Activated effector memory CD4-positive, alpha-beta T cell treated with Interleukin-2 at 50 U/mL for 16 hours (primary cell): Measurements from ENCODE around the gene ZNF609.
A peak's percentile ranks its signal among the peaks of the same experiment; 100 is the strongest.
"Not testable (repeated sequence)": the region's sequence is repeated elsewhere in the genome, so short reads cannot be mapped to it uniquely, and the experiment has no call there.

ENCODE experiments used
- DNase-seq: peaks from one replicate; pipeline ENCODE4 v3.0.0-alpha.2; 2020

The ZNF609 gene

DNA sequence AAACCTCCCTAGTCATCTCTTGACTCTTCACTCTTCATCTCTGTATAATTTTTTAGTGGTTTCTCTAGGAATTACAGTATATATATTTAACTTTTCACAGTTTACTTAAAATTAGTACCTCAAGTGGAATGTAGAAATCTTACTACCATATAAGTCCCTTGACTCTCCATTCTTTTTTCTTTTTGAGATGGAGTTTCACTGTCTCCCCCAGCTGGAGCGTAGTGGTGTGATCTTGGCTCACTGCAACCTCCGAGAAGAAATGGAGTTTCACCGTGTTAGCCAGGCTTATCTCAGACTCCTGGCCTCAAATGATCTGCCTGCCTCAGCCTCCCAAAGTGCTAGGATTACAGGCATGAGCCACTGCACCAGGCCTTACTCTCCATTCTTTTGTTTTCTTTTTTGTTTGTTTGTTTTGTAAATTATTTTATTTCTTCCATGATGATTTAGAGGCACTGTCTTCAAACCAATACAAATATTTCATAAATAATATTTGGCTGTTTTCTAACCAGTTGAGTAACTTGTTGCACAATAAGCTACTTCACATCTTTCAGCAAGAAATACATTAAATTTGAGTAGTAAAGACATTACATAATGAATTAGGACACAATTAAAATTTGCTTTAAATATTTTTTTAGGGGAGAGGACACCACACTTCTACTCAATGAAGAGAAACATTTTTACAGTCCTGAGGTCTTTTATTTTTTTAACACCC, 170.2 kb downstream of the ZNF609 start:
- DNase-seq = no peak

- not testable (repeated sequence) for DNase-seq
Measured at GRCh38 chr15:64632639-64633038, 172.3 kb downstream of the ZNF609 start.

DNA sequence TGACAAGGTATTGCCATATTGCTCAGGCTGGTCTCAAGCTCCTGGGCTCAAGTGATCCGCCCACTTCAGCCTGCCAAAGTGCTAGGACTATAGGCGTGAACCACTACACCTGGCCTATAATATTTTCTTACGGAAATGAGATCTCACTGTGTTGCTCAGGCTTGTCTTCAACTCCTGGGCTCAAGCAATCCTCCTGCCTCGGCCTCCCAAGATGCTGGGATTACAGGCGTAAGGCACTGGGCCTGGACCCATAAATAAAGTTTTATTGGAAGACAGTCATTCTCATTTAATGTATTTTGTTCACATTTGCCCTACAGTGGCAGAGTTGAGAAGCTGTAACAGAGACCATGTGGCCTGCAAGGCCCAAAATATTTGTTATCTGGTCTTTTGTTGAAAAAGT, 173.0 kb downstream of the ZNF609 start:
- no peak for DNase-seq

GRCh38 chr15:64634027-64634426, 173.6 kb downstream of the ZNF609 start:
- DNase-seq = peak; percentile 16

DNA sequence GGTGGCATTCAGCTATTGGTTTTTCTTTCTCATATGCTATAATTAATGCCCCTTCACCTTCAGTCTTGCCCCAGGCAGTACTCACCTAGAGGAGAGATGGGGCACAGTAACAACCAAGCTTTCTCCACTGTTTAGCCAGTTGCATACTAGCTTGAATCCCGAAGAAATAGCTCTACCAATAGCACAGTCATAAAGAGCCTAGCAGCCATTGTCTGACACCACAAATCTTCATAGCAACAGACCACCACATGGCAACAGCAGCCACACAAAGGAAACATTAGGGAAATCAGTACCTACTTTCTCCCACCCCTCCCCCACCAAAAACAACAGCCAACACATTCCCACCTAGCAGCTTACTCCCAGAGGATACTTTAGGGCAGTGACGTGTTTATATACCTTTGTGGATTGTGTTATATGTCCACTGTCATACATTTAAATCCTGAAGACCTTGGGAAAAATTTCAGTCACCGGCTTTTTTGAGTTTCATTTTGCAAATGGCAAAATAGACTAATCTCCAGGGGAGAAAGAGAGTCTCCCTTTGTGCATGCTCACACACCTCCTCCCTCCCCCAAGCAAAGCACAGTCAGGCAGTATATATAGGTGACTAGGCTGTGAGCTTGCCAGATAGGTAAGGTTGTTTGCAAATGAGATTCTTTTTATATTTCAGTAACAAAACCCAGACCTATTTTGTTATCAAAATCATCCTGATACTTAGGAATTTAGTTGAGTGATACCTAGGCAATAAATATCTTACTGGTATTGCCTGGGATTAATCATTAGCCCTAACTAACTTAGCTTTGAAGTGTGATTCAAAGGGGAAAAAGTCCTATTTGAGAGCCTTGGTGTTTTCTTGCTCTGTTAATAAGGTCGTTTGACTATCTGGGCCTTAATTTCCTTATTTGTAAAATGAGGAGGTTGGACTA, 174.5 kb downstream of the ZNF609 start:
- DNase-seq = no peak

GRCh38 chr15:64635499-64636495, 175.4 kb downstream of the ZNF609 start:
- DNase-seq = no peak

GRCh38 chr15:64636556-64636955, 176.2 kb downstream of the ZNF609 start:
- no peak for DNase-seq

DNA sequence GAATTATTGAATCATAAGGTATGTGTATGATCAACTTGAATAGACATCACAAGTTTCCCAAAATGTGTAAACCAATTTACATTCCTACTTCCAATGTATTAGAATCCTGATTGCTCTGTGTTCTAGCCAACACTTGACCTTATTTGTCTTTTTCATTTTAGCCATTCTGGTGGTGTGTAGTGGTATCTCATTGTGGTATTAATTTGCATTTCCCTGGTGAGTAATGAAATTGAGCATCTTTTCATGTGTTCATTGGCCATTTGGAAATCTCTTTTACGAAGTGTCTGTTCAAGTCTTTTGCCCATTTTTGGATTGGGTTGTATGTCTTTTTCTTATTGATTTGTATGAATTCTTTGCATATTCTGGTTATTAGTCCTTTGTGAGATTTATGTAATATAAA, 177.0 kb downstream of the ZNF609 start:
- DNase-seq = no peak

DNA sequence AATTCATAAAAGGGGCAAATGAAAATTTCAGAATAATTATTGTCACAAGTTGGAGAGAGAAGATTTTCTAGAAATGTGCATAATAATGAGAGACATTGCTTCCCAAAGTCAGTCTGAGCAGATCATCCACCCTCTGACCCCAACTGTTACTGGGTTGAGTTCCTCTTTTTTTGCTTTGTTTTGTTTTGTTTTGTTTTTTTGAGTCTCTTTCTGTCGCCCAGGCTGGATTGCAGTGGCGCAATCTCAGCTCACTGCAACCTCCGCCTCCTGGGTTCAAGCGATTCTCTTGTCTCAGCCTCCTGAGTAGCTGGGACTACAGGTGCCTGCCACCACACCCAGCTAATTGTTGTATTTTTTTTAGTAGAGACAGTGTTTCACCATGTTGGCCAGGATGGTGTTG, 179.4 kb downstream of the ZNF609 start:
- not testable (repeated sequence) for DNase-seq

DNA sequence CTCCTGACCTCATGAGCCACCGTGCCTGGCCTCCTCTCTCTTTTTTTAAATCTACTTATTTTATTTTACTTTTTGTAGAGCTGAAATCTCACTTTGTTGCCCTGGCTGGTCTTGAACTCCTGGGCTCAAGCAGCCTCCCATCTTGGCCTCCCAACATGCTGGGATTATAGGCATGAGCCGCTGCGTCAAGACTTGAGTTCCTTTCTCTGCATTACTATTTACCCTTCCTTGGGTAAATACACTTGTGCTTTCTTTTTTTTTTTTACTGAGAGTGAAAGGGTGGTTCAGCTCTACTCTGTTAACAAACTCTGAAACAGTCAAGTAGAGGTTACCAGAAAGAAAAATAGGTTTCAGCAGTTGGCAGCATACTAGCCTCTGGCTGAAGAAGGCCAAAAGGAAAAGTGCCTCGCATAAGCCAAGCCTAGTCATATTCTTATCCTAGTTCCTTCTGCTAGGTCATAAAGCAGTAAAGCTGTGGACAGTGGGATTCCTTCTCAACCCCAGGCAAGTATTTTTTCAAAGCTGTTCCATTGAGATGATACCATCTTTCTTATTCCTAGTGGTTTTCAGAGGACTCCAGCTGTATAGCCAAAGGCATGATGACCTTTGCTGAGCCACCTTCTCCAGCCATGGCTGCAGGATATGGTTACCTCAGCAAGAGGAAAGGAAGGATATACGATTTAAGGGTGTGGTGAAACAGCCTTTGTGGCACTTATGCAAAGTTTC, 179.9 kb downstream of the ZNF609 start:
- DNase-seq = no peak

- DNase-seq = no peak
Measured at GRCh38 chr15:64642875-64643274, 182.5 kb downstream of the ZNF609 start.

- DNase-seq = no peak
Measured at GRCh38 chr15:64643685-64644084, 183.3 kb downstream of the ZNF609 start.

- DNase-seq = not testable (repeated sequence)
Measured at GRCh38 chr15:64644811-64645210, 184.4 kb downstream of the ZNF609 start.

- no peak for DNase-seq
Measured at GRCh38 chr15:64645995-64646394, 185.6 kb downstream of the ZNF609 start.

- DNase-seq = no peak
Measured at GRCh38 chr15:64647367-64647766, 187.0 kb downstream of the ZNF609 start.

GRCh38 chr15:64650552-64650951, 190.2 kb downstream of the ZNF609 start:
- DNase-seq = no peak

DNA sequence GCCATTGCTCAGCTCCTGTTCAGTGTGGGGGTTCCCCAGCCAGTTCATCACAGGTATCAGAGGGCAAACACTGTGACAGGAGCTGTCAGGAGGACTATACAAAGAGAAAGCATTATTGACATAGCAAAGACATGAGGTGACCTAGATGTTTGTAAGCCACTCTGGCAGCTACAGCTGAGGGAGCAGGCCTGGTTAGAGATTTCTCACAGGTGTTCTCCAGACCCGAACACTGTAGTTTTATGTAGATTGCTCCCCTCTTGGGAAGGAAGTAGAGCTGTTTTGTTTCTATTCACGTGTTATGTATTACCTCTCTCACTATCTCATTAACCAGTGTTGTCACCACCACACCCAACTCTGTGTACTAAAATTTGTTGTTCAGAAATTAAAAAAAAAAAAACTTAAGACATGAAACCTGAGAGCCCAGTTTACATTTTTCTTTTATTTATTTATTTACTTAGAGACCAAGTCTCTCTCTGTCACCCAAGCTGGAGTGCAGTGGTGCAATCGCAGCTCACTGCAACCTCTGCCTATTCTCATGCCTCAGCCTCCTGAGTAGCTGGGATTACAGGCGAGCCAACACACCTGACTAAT, 191.3 kb downstream of the ZNF609 start:
- DNase-seq = peak; percentile 24

GRCh38 chr15:64653757-64654156, 193.4 kb downstream of the ZNF609 start:
- DNase-seq = no peak

- DNase-seq = no peak
Measured at GRCh38 chr15:64656508-64656907, 196.1 kb downstream of the ZNF609 start.

- DNase-seq = no peak
Measured at GRCh38 chr15:64665179-64665578, 204.8 kb downstream of the ZNF609 start.

DNA sequence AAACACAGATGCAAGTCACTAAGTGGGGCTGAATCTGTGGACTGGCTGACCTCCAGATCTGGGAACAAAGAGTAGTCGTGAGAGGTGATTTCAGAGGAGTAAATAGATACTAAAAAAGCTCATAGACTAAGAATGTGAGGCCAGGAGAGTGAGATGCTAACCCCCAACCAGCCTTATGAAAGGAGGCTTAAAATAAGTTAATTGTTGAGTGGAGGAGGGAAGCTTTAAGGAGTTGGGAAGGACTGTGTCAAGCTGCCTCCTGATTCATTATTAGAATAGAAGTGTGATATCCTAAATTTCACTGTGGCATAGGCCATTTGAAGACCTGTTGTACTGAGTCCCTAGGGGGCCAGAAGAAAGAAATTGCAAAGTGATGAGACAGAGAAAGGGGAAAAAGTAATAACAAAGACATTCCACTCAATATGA, 207.4 kb downstream of the ZNF609 start:
- DNase-seq = no peak

DNA sequence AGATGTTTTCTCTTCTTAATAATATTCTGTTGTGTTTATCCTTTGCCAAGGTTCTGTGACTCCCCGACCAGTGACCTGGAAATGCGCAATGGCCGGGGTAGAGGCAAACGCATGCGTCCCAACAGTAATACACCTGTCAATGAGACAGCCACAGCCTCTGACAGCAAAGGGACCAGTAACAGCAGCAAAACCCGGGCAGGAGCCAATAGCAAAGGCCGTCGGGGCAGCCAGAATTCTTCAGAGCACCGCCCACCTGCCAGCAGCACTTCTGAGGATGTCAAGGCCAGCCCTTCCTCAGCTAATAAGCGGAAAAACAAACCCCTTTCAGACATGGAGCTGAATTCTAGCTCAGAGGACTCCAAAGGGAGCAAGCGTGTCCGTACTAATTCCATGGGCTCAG, 213.5 kb downstream of the ZNF609 start:
- DNase-seq = no peak
